OCI-LY1 (cell line): ENCODE measurements around the gene PCP4.

Source experiments
- EZH2 ChIP-seq: fragments of 200-600 bp; sonication (generic), shearing (Covaris generic); IDR thresholded peaks from 2 replicates; pipeline ENCODE4 v1.8.0; 2017; ENCODE audit warnings: borderline replicate concordance, mixed run types, mild to moderate bottlenecking, antibody characterized with exemption, low read length, moderate library complexity, mixed read lengths
- TF ChIP-seq, protein P1 (sequence below): fragments of 200-600 bp; sonication (generic), shearing (Covaris generic); IDR thresholded peaks from 2 replicates; pipeline ENCODE4 v1.5.1; 2017; ENCODE audit warnings: mild to moderate bottlenecking, antibody characterized with exemption, low read length, moderate library complexity, mixed read lengths

DNA sequence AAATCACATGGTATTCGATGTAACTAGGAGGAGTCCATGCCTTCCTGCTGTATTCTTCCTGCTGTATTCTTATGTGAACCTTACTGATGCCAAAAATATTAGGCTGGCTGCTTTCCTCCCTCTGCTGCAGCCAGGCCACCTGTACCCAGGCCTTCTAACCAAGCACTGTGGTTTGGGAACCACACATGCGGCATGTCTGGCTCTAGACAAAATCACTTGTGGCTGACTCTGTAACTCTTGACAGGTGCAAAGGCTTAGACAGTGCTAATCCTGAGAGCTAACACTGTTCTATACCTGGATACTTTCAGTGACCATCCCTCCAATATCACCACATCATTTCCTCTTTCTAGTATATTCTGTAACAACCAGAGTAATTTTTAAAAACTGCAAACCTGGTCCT is 67.7 kb downstream of the PCP4 start:
- TF ChIP-seq, protein P1, sequence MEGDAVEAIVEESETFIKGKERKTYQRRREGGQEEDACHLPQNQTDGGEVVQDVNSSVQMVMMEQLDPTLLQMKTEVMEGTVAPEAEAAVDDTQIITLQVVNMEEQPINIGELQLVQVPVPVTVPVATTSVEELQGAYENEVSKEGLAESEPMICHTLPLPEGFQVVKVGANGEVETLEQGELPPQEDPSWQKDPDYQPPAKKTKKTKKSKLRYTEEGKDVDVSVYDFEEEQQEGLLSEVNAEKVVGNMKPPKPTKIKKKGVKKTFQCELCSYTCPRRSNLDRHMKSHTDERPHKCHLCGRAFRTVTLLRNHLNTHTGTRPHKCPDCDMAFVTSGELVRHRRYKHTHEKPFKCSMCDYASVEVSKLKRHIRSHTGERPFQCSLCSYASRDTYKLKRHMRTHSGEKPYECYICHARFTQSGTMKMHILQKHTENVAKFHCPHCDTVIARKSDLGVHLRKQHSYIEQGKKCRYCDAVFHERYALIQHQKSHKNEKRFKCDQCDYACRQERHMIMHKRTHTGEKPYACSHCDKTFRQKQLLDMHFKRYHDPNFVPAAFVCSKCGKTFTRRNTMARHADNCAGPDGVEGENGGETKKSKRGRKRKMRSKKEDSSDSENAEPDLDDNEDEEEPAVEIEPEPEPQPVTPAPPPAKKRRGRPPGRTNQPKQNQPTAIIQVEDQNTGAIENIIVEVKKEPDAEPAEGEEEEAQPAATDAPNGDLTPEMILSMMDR = no peak
- no peak for TF ChIP-seq EZH2
